Activated naive CD4-positive, alpha-beta T cell treated with Interleukin-2 at 50 U/mL for 16 hours (primary cell): Measurements from ENCODE around the gene PHYH.
"Not testable (repeated sequence)": the region's sequence is repeated elsewhere in the genome, so short reads cannot be mapped to it uniquely, and the experiment has no call there.

Source experiments
- DNase-seq: peaks from one replicate; pipeline ENCODE4 v3.0.0-alpha.2; 2020

Gene PHYH

GRCh38 chr10:13299437-13300287, at the start of gene PHYH:
TSS of gene PHYH (minus strand) at chr10:13300064. CDS start at chr10:13300042, 22 bp downstream.
- peak; percentile 83 for DNase-seq

DNA sequence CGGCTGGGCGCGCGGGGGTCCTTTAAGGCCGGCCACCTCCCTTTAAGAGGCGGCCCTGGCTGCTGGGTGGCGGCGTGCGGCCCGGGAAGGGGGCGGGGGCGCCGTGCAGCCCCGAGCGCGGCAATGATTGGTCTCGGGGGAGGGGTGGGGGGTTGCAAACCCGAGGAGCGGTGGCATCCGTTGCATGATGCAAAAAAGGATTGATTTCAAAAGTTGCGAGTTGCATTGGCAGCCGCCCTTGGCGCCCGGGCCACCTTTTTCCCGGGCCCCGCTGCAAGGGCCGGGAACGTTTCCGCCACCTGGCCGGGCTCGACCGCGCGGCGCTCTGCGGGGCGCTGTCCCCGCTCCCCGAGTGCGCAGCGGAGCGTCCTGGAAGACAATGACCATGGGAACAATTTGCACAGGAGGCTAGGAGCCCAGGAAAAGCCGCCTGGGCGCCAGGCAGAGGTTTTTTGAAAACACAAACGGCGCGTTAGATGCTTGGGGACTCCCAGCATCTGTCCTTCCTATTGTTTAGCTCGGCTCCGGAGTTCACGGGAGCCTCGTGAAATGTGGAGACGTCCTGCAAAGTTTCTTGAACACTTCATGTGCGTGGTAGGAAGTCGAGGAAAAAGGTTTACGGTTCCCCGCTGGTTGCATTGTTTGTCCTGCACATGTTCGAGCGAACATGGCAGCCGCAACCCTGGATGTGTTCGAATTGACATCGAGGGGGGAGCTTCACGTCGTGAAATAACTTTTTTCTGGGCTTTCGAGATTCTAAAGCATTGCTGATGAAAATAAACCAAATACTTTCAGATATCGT, 48.6 kb upstream of the PHYH start, which contains the start of gene SEPHS1:
TSS of gene SEPHS1 (minus strand) at position 78 of the 802 bp plus-strand sequence. CDS start 3,343 bp downstream, outside the sequence.
- DNase-seq = peak; percentile 87

GRCh38 chr10:13347500-13348156, 47.8 kb upstream of the PHYH start:
- peak; percentile 84 for DNase-seq

DNA sequence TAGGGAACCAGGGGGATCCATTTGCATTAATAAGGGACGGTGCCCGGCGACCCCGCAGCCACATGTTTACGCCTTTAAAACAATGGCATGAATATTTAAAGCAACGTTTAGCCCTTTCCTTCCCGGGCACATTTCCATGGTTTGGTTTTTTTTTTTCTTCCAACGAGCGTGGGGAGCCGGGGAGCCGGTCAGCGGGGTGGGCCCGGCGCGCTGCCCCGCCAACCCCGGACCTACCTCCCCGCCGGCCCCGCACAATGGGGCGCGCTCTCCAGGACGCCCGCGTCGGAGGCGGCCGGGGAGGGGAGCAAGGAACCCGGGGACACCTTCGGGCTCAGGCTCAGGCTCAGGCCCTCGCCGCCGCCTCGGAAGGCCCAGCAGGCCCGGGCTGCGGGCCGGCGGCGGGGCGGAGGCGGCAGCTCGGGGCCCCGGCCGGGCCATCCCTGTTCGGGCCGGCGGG, 47.2 kb upstream of the PHYH start:
- DNase-seq = no peak

DNA sequence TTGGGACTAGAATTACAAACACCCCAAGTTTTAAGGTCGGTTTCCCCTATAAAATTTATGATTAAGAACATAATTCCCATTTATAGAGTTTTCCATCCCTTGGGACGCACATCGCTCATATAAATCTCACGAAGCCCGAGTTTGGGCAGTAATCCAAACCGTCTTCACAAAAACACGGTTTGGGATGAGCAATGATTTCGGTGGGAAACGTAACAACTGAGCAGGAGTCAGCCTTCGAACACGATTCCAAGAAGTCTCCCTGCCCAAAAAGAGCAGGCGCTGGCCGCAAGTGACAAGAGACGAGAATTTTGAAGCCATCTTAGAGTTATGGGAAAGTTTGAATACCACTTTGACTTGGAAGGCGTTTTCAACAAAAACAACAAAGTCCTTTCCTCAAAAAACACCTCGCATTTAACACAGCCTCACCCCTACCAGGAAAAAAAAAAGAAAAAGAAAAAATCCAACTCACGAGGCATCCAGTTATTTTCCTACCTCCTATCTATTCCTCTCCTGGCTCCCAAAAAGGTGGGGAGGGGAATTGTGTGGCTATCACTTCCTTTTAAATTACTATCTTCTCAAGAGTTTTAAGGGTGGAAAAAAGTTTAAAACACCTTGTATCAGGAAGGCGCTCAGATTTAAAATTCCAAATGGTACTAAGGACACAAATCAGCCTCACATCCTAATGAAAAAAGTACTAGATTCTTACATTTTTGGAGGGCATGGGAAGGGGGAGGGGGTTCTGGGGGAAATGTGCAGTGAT, 46.6 kb upstream of the PHYH start:
- DNase-seq = no peak

DNA sequence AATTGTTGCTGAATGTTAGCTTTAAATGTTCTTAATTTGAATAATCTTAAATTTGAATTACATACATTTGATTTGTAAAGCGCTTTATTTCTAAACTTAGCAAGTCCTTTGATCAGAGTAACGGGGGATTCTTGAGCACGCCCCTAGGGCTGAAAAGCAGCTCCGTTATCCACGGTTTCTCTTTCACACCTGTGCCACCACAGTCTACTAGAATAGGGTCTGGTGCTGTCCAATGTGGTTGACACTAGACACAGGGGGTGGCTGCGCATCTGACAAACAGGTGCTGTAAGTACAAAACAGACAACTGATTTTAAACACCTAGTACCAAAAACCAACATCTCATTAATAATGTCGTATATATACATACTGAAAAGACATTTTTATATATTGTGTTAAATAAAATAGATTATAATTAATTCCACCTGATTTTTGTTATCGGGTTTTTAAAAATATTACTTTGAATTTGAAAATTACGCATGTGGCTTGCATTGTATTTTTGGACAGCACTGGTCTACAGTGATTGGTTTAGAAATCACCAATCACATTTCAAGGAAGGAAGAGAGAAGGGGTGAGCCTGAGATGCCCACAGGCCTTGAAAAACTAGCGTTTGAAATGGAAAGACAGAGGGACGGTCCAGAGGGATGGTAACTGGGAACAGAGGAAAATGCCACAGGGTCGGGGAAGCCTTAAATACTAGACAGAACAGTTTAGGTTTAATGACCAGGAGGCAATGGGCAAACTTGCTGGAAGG, 40.9 kb upstream of the PHYH start:
- DNase-seq = peak; percentile 17

DNA sequence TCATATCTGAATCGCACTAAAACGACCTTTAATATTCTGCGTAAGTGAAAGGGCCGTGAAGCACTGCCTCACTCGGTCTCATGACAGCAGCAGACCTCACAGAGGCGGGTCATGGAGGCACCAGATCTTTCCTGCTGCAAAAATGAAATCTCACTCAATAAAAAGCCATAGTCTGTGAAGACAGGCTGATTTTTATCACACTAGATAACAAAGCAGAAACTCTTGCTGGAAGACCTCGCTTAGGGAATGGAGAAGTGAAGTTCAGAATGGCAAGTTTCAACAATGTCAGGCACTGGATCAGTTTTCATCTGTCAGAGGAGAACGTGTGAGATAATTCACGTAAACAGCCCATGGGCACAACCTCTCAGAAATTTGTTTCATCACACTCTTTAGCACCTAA, 40.2 kb upstream of the PHYH start:
- DNase-seq = no peak

GRCh38 chr10:13338390-13339110, 38.7 kb upstream of the PHYH start:
- no peak for DNase-seq

GRCh38 chr10:13337827-13338196, 37.9 kb upstream of the PHYH start:
- no peak for DNase-seq

DNA sequence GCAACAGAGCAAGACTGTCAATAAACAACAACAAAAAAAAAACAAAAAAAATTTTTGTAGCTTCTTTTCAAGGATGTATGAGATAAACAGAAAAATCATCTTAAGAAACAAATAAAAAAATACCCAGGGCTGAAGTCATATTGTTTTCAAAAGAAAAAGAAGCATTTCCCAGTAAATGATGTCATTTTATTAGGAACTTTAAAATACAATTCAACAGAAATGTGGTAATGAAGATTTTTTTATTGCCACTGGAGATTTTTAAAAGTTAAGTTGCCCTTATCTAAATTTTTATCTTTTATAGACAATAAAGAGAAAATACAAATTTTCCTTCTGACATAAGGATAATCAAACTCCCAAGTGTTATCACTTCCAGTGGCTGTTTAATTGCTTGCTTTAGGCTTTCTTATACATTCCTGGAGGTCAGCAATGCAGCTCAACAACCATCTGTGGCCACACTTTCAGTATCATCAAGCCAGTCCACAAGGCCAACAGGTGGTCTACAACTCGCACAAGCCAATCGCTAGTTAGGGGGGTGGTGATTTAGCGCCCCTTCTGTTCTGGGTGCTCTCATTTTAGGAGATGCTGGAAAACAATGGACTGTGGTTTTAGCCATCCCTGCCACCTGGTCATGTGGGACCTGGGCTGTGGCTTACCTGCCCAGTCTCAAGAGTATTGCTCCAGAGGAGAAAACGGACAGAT, 37.4 kb upstream of the PHYH start:
- DNase-seq = no peak

- no peak for DNase-seq
Observed at GRCh38 chr10:13335881-13336280, 36.0 kb upstream of the PHYH start.

- DNase-seq = no peak
Observed at GRCh38 chr10:13334556-13334955, 34.7 kb upstream of the PHYH start.

GRCh38 chr10:13331646-13332045, 31.8 kb upstream of the PHYH start:
- DNase-seq = no peak

DNA sequence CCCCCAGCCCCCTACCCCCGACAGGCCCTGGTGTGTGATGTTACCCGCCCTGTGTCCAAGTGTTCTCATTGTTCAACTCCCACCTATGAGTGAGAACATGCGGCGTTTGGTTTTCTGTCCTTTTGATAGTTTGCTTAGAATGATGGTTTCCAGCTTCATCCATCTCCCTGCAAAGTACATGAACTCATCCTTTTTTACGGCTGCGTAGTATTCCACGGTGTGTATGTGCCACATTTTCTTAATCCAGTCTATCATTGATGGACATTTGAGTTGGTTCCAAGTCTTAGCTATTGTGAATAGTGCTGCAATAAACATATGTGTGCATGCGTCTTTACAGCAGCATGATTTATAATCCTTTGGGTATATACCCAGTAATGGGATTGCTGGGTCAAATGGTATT, 31.1 kb upstream of the PHYH start:
- DNase-seq = not testable (repeated sequence)

GRCh38 chr10:13329565-13329964, 29.7 kb upstream of the PHYH start:
- DNase-seq = no peak

- no peak for DNase-seq
Observed at GRCh38 chr10:13328613-13329012, 28.7 kb upstream of the PHYH start.

DNA sequence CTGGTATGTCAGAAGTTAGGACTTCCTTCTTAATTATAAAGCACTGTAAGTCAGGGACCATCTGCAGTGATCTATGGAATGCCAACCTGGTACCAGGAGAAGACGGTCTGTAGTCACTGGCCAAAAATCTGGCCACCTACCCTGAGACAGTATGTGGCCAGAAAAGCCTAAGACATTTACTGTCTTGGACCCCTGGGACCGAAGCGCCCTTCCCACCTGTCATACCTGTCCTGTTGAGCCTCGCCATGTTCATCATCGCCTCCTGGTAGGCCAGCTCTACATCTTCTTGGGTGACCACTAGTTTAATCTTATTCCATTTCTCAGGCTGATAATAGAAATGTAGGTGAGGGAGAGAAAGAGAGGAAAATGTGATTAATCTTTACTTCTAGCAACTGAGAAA, 28.3 kb upstream of the PHYH start:
- DNase-seq = no peak

GRCh38 chr10:13327534-13327933, 27.7 kb upstream of the PHYH start:
- DNase-seq = no peak

DNA sequence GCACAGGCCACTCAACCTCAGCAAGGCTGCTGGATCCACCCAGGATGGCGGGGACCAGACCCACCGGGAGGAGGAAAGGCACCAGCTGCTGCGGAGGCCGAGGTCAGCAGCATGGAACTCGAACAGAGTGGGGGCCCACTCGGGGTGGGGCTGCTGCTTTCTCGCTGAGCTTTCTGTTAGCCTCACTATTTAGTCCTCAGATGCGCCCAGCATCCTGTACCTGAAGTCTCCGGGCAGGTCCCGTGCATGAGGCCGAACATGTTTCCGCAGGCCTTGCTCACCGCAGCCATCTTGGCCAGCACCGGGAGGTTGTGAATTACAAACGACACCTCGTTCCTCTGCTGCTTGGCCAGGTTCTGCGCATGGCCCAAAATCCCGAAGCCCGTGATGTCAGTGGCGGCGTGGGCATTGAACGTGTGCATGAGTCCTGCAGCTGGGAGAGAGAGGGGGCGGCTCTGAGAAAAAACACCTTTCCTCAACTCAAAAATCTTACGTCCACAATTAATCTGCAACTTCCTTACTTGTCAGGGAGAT, 22.8 kb upstream of the PHYH start:
- DNase-seq = no peak

- DNase-seq = no peak
Observed at GRCh38 chr10:13321576-13321975, 21.7 kb upstream of the PHYH start.
